ENCODE data around the gene CLEC16A. TPM values are rescaled to one million over a fixed set of nuclear protein-coding genes. Genes with fewer than 3 reads are reported as not detected.
"Not testable (repeated sequence)": the region's sequence is repeated elsewhere in the genome, so short reads cannot be mapped to it uniquely, and the experiment has no call there.

The CLEC16A gene
- total and polyA plus RNA-seq, 8 donors: 17.6 to 38.6 (median 21.6) TPM

DNA sequence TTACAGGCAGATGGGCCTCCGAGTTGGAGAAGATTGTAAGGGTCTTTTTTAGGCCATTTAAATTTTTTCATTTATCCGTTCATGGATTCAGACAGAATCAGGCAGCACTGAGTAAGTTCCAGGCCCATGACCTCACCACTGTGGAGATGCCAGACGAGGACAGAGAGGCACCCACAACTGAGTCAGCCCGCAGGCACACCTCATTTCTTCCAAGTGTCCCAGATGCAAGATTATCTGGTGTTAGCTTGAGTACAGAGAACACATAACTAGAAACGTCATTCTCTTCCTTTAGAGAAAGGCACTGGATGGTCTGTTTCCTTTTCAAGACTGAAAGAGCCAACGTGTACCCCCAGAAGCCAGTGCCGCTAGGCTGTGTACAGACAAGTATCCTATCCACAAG is 16.9 kb downstream of the CLEC16A start:
- DNase-seq (no peak), ATAC-seq (peak; percentile 22)
- Histone ChIP-seq H3K36me3 (peaks cover 0 to 44% of the 10 kb centered on the region in 2 donors), H3K9me3 (no peaks in the 10 kb centered on the region), H3K4me1 (peaks cover 0 to 18% of the 10 kb centered on the region in 2 donors), H3K4me3 (no peak overlapping the region), H3K27ac (no peak overlapping the region), H3K27me3 (no peaks in the 10 kb centered on the region)
- intact Hi-C loops (cut with DNase I): loop anchor here in 1 of 2 donors (10.0 kb wide), 1 partner anchor 394 kb away; no protein-coding TSS in a partner anchor
- TF ChIP-seq CTCF (IDR thresholded peaks at IDR 0.05): no peak

- ATAC-seq (peak; percentile 97), DNase-seq (peak; percentile 78 to 96 (median 88))
- Histone ChIP-seq H3K4me1 (peaks cover 0 to 28% of the 10 kb centered on the region in 2 donors), H3K9me3 (no peaks in the 10 kb centered on the region), H3K4me3 (no peak overlapping the region), H3K36me3 (peaks cover 0 to 50% of the 10 kb centered on the region in 2 donors), H3K27ac (no peak overlapping the region), H3K27me3 (no peaks in the 10 kb centered on the region)
- peak; percentile 97 to 98 for TF ChIP-seq CTCF (IDR thresholded peaks at IDR 0.05)
- intact Hi-C loops (cut with DNase I): loop anchor here in 1 of 2 donors (10.0 kb wide), 1 partner anchor 391 kb away; no protein-coding TSS in a partner anchor
Observed at GRCh38 chr16:10964039-10964890, 19.9 kb downstream of the CLEC16A start.

DNA sequence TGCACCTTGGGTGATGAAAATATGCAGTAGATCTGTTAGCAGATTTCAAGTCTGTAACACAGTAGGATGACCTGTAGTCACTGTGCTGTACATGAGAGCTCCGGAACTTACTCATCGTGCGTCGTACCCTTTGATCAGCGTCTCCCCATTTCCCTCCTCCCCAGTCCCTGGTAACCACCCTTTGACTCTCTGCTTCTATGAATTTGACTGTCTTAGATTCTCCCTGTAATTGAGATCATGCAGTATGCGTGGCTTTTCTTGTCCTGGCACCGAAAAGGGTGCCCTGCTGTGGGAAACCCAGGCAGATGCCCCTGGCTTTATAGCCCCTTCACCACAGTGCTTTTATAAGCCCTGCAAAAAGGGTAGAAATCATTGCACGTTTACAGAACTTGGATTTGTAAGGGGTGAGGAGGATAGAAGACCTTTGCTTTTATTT is 20.5 kb downstream of the CLEC16A start:
- Histone ChIP-seq H3K27ac (no peak overlapping the region), H3K4me3 (no peak overlapping the region), H3K36me3 (peaks cover 0 to 47% of the 10 kb centered on the region in 2 donors), H3K4me1 (peaks cover 0 to 34% of the 10 kb centered on the region in 2 donors), H3K27me3 (no peaks in the 10 kb centered on the region), H3K9me3 (no peaks in the 10 kb centered on the region)
- no peak for ATAC-seq
- intact Hi-C loops (cut with DNase I): loop anchor here in 1 of 2 donors (10.0 kb wide), 1 partner anchor 390 kb away; no protein-coding TSS in a partner anchor
- no peak for DNase-seq
- TF ChIP-seq CTCF (IDR thresholded peaks at IDR 0.05): no peak

DNA sequence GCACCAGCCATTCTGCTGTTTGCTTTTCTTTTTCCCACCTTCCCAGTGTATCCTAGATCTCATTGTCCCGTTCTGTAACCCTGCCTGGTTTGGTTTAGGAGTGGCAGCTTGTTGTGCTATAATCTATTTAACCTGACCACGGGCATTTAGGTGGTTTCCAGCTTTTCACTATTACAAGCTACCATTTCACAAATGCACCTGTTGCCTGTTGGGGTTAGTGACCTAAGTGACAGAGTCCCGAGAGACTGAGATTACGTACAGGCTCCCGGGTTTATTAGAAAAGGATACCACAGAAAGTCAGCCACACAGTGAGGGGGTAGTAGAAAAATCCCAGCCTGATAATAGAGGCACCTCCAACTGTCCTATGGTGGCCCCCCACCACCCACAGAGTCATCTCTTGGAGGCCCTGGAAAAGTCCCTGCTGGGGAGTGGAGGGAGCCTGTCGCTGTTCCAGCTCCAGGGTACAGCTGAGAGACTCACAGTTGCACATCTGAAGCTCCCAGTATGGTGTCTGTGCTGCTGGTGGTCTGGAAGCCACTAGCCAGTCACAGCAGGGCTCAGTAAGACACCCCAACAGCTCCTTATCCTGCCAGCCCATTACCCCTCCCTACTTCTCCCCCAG is 21.2 kb downstream of the CLEC16A start:
- DNase-seq: no peak
- Histone ChIP-seq H3K27me3 (no peaks in the 10 kb centered on the region), H3K4me1 (peaks cover 0 to 34% of the 10 kb centered on the region in 2 donors), H3K4me3 (no peak overlapping the region), H3K9me3 (no peaks in the 10 kb centered on the region), H3K36me3 (peaks cover 0 to 51% of the 10 kb centered on the region in 2 donors), H3K27ac (no peak overlapping the region)
- intact Hi-C loops (cut with DNase I): loop anchor here in 1 of 2 donors (10.0 kb wide), 1 partner anchor 389 kb away; no protein-coding TSS in a partner anchor
- no peak for ATAC-seq
- TF ChIP-seq CTCF (IDR thresholded peaks at IDR 0.05): no peak

DNA sequence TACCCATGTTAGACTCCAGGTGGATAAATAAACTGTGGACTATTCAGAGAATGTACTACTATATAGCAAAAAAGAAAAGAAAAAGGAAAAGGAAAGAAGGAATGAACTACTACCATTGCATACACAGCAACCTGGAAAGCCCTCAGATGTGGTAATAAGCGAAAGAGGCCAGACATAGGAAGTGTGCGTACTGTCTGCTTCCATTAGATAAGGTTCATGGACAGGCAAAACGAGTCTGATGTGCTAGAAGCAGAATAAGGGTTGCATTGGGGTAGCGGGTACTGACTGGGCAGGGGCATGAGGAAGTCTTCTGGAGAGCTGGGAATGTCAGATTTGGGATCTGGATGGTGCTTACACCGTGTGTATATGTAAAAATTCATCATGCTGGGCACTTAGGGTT is 21.8 kb downstream of the CLEC16A start:
- intact Hi-C loops (cut with DNase I): loop anchor here in 1 of 2 donors (10.0 kb wide), 1 partner anchor 389 kb away; no protein-coding TSS in a partner anchor
- no peaks in the 10 kb centered on the region for H3K9me3 ChIP-seq

DNA sequence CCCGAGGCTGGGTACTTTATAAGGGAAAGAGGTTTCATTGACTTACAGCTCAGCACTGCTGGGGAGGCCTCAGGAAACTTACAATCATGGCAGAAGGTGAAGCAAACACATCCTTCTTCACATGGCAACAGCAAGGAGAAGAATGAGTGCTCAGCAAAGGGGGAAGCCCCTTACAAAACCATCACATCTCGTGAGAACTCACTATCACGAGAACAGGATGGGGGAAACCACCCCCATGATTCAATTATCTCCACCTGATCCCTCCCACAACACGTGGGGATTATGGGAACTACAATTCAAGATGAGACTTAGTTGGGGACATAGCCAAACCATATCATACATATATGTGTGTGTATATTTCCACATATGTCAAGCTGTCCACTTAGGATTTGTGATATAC is 22.2 kb downstream of the CLEC16A start:
- H3K4me3 ChIP-seq, H3K27me3 ChIP-seq, H3K9me3 ChIP-seq, DNase-seq, H3K27ac ChIP-seq, ATAC-seq: not testable (repeated sequence)
- peaks cover 0 to 61% of the 10 kb centered on the region in 2 donors for H3K36me3 ChIP-seq
- intact Hi-C loops (cut with DNase I): loop anchor here in 1 of 2 donors (10.0 kb wide), 1 partner anchor 388 kb away; no protein-coding TSS in a partner anchor
- peaks cover 0 to 38% of the 10 kb centered on the region in 2 donors for H3K4me1 ChIP-seq

More for the DNA sequence above, 21.8 kb downstream of the CLEC16A start:
- H3K27me3 ChIP-seq: no peaks in the 10 kb centered on the region
- DNase-seq (no peak), ATAC-seq (no peak)
- no peak overlapping the region for H3K4me3 ChIP-seq
- H3K4me1 ChIP-seq: peaks cover 0 to 34% of the 10 kb centered on the region in 2 donors
- no peak for TF ChIP-seq CTCF (IDR thresholded peaks at IDR 0.05)
- H3K27ac ChIP-seq: no peak overlapping the region
- H3K36me3 ChIP-seq: peaks cover 0 to 57% of the 10 kb centered on the region in 2 donors
